Endothelial cell of hepatic sinusoid (primary cell): ENCODE measurements around the gene USF3.
"Not testable (repeated sequence)": the region's sequence is repeated elsewhere in the genome, so short reads cannot be mapped to it uniquely, and the experiment has no call there.

ENCODE experiments used
- in situ Hi-C: cut with HindIII; loops from 2 replicates; pipeline ENCODE4 v1.10.0; 2017; ENCODE audit warnings: low sequenced_read_pairs

The USF3 gene

GRCh38 chr3:113659101-113659541, 37.3 kb downstream of the USF3 start:
- in situ Hi-C loops = no loop called here

DNA sequence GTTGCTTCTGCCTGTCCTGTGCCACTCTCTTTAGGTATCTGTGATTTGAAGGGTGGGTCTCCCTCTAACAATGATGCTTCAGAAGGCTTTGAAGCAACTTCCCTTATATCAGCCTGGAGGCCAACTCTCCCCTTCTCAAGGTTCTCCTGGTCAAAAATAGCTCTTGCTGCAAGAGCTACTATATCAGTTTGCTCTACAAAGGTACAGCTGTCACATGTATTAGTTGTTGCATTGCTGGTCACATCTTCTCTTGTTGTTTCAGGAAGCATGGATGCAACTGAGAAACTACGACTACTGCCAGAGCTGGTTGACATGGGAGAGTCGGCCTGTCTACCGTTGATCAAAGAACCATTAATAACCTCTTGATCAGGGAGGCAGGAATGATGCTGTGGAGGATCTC, 38.3 kb downstream of the USF3 start:
- in situ Hi-C loops = no loop called here

DNA sequence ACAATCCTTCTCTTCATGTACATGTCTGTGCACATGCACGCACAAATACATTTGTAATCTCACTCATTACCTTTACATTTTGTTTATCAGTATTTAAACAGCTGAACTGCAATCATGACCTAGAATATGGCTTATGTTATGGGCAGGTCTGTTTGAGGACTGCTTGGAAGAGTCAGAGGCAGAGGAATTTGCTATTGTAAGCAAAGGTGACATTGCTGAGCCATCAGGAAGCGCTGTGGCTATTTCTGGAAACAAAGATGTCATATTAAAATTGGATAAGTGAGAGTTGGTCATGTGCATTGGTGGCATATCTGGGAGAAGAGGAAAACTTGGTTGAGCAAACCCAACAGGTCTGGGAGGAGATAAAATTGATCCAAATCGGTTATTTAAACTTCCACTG, 41.6 kb downstream of the USF3 start:
- in situ Hi-C loops = no loop called here

DNA sequence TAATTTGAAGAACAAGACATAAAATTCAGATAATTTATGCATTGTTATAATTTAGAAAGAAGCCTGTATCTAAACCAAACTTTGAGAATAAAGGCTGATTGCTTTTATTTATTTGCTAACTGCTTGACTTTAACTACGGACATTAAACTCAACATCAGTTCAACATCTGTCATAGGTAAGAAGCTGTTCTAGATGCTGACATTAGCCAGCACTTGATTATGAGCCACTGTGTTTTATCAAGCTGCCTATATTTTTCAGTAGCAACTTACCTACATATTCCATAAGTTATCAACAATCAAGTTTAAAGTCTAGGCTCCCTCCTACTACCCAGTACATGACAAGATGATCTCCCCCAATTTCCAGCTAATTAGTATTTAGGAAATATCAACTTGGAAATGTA, 42.1 kb downstream of the USF3 start:
- in situ Hi-C loops = no loop called here

GRCh38 chr3:113649174-113649845, 47.1 kb downstream of the USF3 start:
- in situ Hi-C loops = no loop called here

DNA sequence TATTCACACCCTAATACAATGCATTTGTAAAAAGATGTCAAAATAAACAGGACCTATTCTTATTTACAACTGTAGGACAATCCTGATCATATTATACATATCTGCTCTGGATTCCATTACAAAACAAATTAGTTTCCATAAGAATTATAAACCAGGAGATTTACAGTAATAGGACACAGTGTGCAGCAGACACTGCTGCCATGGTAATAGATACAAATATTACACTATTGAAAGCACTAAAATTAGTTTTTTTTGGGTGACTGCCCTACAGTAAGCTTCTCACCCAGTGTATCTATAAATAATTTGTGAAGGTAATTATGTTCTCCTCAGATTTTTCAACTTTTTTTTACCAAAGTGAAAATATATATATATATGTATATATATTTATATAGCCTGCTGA, 47.9 kb downstream of the USF3 start:
- in situ Hi-C loops = no loop called here

- in situ Hi-C loops = no loop called here
These were observed 52.9 kb downstream of the USF3 start for GRCh38 chr3:113643583-113643982.

DNA sequence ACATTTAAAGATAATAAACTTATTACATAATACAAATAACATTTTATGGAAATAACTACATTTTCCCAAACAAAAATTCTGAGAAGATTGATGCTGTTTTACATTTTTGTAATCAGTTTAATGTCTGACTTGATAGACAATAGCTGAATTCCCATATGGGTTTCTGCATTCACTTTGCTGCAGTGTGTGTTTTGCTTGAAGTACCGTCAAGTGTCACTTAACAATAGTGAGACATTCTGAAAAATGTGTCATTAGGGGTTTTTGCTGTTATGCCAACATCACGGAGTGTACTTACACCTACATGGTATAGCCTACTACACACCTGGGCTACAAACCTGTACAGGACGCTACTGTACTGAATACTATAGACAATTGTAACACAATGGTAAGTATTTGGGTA, 57.5 kb downstream of the USF3 start:
- in situ Hi-C loops = no loop called here

GRCh38 chr3:113637756-113638155, 58.7 kb downstream of the USF3 start:
- in situ Hi-C loops = no loop called here

- in situ Hi-C loops = not testable (repeated sequence)
These were observed 60.4 kb downstream of the USF3 start for GRCh38 chr3:113636034-113636433.

DNA sequence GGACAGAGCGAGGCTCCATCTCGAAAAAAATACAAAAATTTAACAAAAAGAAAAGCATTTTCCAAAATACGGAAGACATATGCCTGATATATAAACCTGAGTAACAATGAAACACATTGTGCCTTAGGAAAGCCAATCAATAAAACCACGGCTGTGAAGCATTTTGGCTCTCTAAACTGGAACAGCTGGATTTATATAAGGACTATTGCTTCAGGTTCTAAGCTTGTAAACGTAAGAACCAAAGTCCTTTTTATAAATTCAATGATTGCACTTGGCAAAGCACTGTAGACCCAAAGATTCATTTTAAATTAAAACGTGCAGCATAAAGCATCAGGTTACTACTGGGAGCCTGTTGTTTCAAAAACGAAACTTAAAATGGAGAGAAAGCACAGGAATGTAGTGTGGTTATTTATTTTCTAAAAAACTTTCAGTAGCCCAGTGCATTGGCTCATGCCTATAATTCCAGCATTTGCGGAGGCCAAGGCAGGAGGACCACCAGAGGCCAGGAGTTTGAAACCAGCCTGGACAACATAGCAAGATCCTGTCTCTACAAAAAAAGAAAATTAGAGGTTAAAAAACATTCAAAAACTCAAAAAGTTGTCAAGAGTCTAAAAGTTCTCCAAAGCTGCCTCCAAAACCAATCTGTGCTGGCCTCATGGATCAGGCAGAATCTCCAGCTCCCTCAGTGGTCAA, 61.5 kb downstream of the USF3 start:
- in situ Hi-C loops = no loop called here

GRCh38 chr3:113631573-113631972, 64.9 kb downstream of the USF3 start:
- in situ Hi-C loops = no loop called here

GRCh38 chr3:113630956-113631542, 65.4 kb downstream of the USF3 start:
- in situ Hi-C loops = no loop called here

DNA sequence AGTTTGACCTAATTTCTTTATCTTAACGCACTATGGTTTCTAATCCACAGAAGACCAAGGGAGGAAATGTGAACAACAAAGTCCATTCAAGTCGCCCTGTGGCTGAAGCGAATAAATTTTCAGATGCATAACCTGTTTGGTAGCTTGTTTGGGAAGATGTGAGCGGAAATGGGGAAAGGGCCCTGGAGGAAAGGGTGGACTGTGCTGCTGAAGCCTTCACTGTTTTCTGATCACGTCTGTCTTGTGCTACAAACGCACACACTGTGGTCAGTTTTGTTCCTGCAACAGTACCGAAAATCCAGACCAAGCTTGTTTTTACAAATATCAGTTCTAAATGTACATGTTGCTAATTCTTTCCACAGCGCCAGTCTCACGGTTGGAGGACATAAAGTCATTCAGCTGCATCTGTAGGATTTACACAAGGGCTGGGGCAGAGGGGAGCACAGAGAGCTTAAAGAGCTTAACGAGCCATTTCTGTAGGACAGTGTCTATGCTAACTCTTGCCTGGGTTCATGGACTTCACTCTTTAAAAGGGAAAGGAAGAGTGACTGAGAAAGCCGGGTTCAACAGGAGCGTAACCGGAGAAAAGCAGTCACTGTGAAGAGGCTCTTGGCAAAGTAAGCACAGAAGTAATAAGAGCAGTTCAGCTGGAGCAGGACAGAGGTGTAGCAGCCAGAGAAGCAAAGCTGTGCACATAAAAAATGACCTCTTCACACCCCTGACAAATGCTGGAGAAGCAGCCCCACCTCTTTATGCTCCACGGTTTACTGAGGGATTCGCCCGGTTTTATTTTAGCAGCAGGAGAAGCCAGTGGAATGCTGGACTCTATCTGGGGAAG, 66.6 kb downstream of the USF3 start:
- in situ Hi-C loops = no loop called here

DNA sequence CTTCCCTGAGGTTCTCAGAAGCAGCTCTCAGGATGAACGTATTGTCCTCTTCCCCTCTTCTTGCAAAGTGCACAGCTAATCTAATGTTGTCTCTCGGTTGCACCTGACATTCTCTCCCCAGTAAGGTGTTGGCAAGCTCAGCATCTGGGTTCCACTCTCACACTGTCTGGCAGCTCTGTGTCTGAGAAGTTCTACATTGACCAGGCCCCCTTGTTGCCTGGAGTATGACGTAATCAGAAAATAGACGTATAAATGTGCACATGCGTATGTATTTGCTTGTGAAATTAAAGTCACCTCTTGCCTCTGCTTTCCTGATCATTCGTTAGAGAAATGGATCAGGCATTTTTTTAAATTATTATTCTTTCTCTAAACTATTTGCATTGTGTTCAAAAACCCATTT, 67.7 kb downstream of the USF3 start:
- in situ Hi-C loops = no loop called here

- in situ Hi-C loops = no loop called here
These were observed 68.1 kb downstream of the USF3 start for GRCh38 chr3:113628316-113628715.

GRCh38 chr3:113626503-113627371, 69.7 kb downstream of the USF3 start:
- in situ Hi-C loops = no loop called here

DNA sequence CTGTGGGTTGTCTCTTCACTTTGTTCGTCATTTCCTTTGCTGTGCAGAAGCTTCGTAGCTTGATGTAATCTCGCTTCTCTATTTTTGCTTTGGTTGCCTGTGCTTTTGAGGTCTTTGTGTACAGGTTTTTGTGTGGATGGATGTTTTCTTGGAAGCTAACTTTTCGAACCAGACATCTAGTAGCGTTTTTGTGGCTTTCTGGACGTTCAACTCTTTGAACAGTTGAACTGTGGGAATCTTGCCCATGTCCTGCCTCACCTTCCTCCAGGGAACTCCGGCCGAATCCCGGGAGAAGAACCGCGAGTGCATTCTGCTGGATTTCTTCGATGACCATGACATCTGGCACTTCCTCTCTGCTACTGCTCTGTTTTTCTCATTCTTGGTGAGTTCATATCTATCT, 70.6 kb downstream of the USF3 start:
- in situ Hi-C loops = no loop called here

- in situ Hi-C loops = no loop called here
These were observed 72.6 kb downstream of the USF3 start for GRCh38 chr3:113623811-113624210.

- in situ Hi-C loops = no loop called here
These were observed 73.1 kb downstream of the USF3 start for GRCh38 chr3:113623324-113623723.
